SIG-M5 (cell line): ENCODE measurements around the gene GPSM1.

Experiments used
- DNase-seq: peaks from one replicate; lab custom pipeline; 2025; lab: John Stamatoyannopoulos, UW

GPSM1 gene

GRCh38 chr9:136332482-136332983, 5.2 kb downstream of the GPSM1 start:
- no peak for DNase-seq

- no peak for DNase-seq
These were observed 5.7 kb downstream of the GPSM1 start for GRCh38 chr9:136333045-136333444.

GRCh38 chr9:136333486-136333885, 6.1 kb downstream of the GPSM1 start:
- DNase-seq, result no peak

GRCh38 chr9:136334541-136334940, 7.2 kb downstream of the GPSM1 start:
- no peak for DNase-seq

- DNase-seq, result no peak
These were observed 8.2 kb downstream of the GPSM1 start for GRCh38 chr9:136335296-136336155.

GRCh38 chr9:136336156-136336870, 9.0 kb downstream of the GPSM1 start:
- no peak for DNase-seq

GRCh38 chr9:136336881-136337280, 9.5 kb downstream of the GPSM1 start:
- no peak for DNase-seq

- no peak for DNase-seq
These were observed 10.4 kb downstream of the GPSM1 start for GRCh38 chr9:136337416-136338395.

GRCh38 chr9:136338511-136338910, 11.2 kb downstream of the GPSM1 start:
- no peak for DNase-seq

- DNase-seq, result no peak
These were observed 12.0 kb downstream of the GPSM1 start for GRCh38 chr9:136339173-136339957.

- DNase-seq, result no peak
These were observed 12.6 kb downstream of the GPSM1 start for GRCh38 chr9:136339958-136340310.

- no peak for DNase-seq
These were observed 13.2 kb downstream of the GPSM1 start for GRCh38 chr9:136340356-136341041.

- no peak for DNase-seq
These were observed 13.8 kb downstream of the GPSM1 start for GRCh38 chr9:136341042-136341655.

- DNase-seq, result no peak
These were observed 14.4 kb downstream of the GPSM1 start for GRCh38 chr9:136341769-136342168.

GRCh38 chr9:136342181-136343120, 15.1 kb downstream of the GPSM1 start:
- no peak for DNase-seq

- DNase-seq, result no peak
These were observed 16.0 kb downstream of the GPSM1 start for GRCh38 chr9:136343121-136343883.

GRCh38 chr9:136343884-136344269, 16.5 kb downstream of the GPSM1 start:
- no peak for DNase-seq
